Stimulated activated CD8-positive, alpha-beta memory T cell treated with anti-CD3 and anti-CD28 coated beads, Interleukin-12 subunit alpha, Interleukin-12 subunit beta, amount 100 ng/mL, for 4 hours (primary cell): Measurements from ENCODE around the gene CLCNKB.

Experiments used
- DNase-seq: peaks from one replicate; pipeline ENCODE4 v3.0.0-alpha.2; 2020; ENCODE audit warnings: low read depth

CLCNKB gene

GRCh38 chr1:16095447-16095846, 51.9 kb downstream of the CLCNKB start:
- DNase-seq, result no peak

GRCh38 chr1:16099412-16099811, 55.8 kb downstream of the CLCNKB start:
- DNase-seq, result no peak

GRCh38 chr1:16101623-16102022, 58.0 kb downstream of the CLCNKB start:
- DNase-seq, result no peak
